Prostate gland (tissue), 2 donors: ENCODE results near the gene COMMD8. TPM values are rescaled to one million over a fixed set of nuclear protein-coding genes. Genes with fewer than 3 reads are reported as not detected.
"Not testable (repeated sequence)": the region's sequence is repeated elsewhere in the genome, so short reads cannot be mapped to it uniquely, and the experiment has no call there.

Experiments used
- DNase-seq: peaks from one replicate; pipeline ENCODE4 v3.0.0-alpha.2; 2019; ENCODE audit warnings: low spot score
- H3K27ac ChIP-seq, 2 donors: fragments of 200-600 bp; sonication (generic); 2 replicates each; pipeline ENCODE4 v1.5.1; 2017 to 2019
- H3K27me3 ChIP-seq: fragments of 200-600 bp; sonication (generic); replicated peaks from 2 replicates; pipeline ENCODE4 v1.5.1; 2019; ENCODE audit not compliant: insufficient read depth
- H3K36me3 ChIP-seq, 2 donors: fragments of 200-600 bp; sonication (generic); 1 replicate in 1 of 2; 2 replicates in 1 of 2; pipeline versions ENCODE4 v1.5.1 to v1.8.1; 2017 to 2019
- H3K4me1 ChIP-seq: fragments of 200-600 bp; sonication (generic); replicated peaks from 2 replicates; pipeline ENCODE4 v1.5.1; 2019
- H3K4me3 ChIP-seq, 2 donors: fragments of 200-600 bp; sonication (generic); 2 replicates each; pipeline ENCODE4 v1.5.1; 2017 to 2019
- H3K9me3 ChIP-seq: fragments of 200-600 bp; sonication (generic); 2 replicates; pipeline ENCODE4 v1.5.1; 2017
- POLR2A ChIP-seq: fragments of 450-650 bp; IDR thresholded peaks from one replicate; pipeline ENCODE4 v1.6.1; 2016; ENCODE audit warnings: antibody characterized with exemption, mild to moderate bottlenecking
- POLR2AphosphoS5 ChIP-seq: sonication (generic); formaldehyde crosslinking; IDR thresholded peaks from one replicate; pipeline ENCODE4 v1.6.1; 2017; ENCODE audit warnings: antibody characterized with exemption
- WGBS: methylation state at CpG from one replicate; pipeline ENCODE4 v1.1.5; 2018; 5-methylcytosine and 5-hydroxymethylcytosine counted together
- intact Hi-C: fragments of 100-400 bp; cut with DNase I; formaldehyde crosslinking; loops from one replicate; pipeline ENCODE4 v1.14.2; 2022
- total RNA-seq, 2 donors: library from RNA; depleted of rRNA; stranded (reverse); fragments of >200 nt; gene quantifications; one replicate each; pipeline ENCODE4 v1.1.0, GENCODE V29; 2016
- TF ChIP-seq, protein P1 (sequence below), 4 experiments: fragments of 200-600 bp in 2 of 4; fragments of 450-650 bp in 2 of 4; sonication (generic) in 2 of 4; IDR thresholded peaks; 1 replicate in 3 of 4; 2 replicates in 1 of 4; pipeline ENCODE4 v1.5.1; 2016 to 2019; ENCODE audit warnings: antibody characterized with exemption in 4 of 4, mild to moderate bottlenecking in 2 of 4, moderate library complexity in 2 of 4

COMMD8 gene
- total RNA-seq, 2 donors from 2014 or later, result 11.9 to 12.2 TPM

DNA sequence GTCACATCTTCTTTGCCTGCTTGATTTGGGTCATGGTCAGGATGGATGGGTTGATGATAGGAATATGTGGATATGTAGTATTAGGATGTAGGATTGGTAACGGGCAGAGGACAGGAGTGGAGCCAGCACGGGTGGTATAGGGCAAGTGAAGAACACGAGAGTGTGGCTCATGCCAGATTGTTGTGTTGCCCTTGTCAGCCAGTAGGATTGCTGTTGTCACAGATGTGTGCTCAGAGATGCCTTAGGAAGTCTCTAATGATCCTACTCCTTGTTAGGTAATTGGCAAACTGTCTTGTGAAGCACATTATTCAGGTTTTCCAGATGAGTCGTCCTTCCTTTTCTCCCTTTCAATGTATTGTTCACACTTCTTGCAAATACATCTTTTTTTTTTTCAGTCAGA, 27.0 kb upstream of the COMMD8 start:
- TF ChIP-seq POLR2AphosphoS5, result no peak
- TF ChIP-seq POLR2A, result no peak
- TF ChIP-seq, protein P1, sequence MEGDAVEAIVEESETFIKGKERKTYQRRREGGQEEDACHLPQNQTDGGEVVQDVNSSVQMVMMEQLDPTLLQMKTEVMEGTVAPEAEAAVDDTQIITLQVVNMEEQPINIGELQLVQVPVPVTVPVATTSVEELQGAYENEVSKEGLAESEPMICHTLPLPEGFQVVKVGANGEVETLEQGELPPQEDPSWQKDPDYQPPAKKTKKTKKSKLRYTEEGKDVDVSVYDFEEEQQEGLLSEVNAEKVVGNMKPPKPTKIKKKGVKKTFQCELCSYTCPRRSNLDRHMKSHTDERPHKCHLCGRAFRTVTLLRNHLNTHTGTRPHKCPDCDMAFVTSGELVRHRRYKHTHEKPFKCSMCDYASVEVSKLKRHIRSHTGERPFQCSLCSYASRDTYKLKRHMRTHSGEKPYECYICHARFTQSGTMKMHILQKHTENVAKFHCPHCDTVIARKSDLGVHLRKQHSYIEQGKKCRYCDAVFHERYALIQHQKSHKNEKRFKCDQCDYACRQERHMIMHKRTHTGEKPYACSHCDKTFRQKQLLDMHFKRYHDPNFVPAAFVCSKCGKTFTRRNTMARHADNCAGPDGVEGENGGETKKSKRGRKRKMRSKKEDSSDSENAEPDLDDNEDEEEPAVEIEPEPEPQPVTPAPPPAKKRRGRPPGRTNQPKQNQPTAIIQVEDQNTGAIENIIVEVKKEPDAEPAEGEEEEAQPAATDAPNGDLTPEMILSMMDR (IDR thresholded peaks at IDR 0.05), result no peak
- Histone ChIP-seq H3K27me3 (no peaks in the 10 kb centered on the region), H3K4me3 (no peak overlapping the region), H3K27ac (no peak overlapping the region), H3K4me1 (peaks cover 5% of the 10 kb centered on the region), H3K36me3 (no peaks in the 10 kb centered on the region), H3K9me3 (no peaks in the 10 kb centered on the region)
- no peak for DNase-seq
- 79% methylated on average over 4 of the region's 4 CpGs for WGBS
- intact Hi-C loops, result no loop called here

DNA sequence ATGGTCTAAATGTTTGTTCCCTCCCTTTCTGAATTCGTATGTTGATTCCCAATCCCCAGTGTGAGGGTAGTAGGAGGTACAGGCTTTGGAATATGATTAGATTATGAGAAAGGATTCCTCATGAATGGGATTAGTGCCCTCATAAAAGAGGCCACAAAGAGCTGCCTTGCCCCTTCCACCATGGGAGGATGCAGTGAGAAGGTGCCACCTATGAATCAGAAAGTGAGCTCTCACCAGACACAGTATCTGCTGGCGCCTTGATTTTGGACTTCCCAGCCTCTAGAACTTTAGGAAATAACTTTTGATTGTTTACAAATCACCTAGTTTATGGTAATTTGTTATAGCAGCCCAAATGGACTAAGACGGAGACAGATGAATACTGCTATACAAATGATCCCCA, 25.2 kb upstream of the COMMD8 start:
- TF ChIP-seq POLR2A (no peak), POLR2AphosphoS5 (no peak)
- TF ChIP-seq, protein P1 (IDR thresholded peaks at IDR 0.05), result no peak
- no peaks in the 10 kb centered on the region for H3K27me3 ChIP-seq
- H3K36me3 ChIP-seq, result no peaks in the 10 kb centered on the region
- no peak overlapping the region for H3K27ac ChIP-seq
- WGBS, result 50% methylated on average over 3 of the region's 3 CpGs
- no peak for DNase-seq
- peaks cover 4% of the 10 kb centered on the region for H3K4me1 ChIP-seq
- H3K4me3 ChIP-seq, result no peak overlapping the region
- intact Hi-C loops, result no loop called here
- no peaks in the 10 kb centered on the region for H3K9me3 ChIP-seq

DNA sequence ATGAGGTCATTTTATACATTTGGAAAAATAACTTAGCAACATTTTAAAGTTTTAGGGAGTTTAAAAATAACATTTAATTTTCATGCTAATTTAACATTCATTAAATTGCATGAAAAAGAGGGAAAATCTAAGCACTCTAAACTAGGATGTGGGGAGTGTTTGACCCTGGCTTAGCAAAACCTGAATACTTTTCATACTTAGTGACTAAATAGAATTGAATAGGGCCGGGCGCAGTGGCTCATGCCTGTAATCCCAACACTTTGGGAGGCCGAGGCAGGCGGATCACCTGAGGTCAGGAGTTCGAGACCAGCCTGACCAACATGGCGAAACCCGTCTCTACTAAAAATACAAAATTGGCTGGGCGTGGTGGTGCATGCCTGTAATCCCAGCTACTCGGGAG, 23.2 kb upstream of the COMMD8 start:
- H3K36me3 ChIP-seq, H3K4me1 ChIP-seq, H3K27me3 ChIP-seq, H3K9me3 ChIP-seq, DNase-seq, intact Hi-C loops: not testable (repeated sequence)
- peak overlapping the region in 1 of 2 donors; percentile 49 for H3K4me3 ChIP-seq
- H3K27ac ChIP-seq, result peak overlapping the region in 1 of 2 donors; percentile 89
- 93% methylated on average over 9 of the region's 9 CpGs for WGBS

DNA sequence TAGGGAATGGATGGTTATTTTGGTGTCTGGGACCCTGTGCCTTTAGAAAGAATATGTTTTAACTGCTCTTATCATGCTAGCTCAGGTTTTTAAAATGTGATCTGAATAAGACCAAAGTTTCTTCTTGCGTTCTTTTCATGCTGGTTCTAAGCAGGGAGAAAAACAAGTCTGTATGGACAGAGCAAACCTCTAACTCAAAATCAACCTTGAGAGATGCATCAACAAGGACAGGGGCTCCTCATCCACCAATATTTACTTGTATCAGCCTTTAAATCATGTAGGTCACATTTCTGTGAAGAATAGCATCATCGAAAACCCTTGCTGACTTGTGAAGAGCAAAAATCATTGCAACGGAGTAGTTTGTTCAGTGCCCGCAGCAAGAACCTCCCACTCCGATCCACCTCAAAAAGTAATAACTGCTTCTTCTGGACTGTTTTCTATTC, 22.8 kb upstream of the COMMD8 start:
- no peaks in the 10 kb centered on the region for H3K36me3 ChIP-seq
- intact Hi-C loops, result no loop called here
- H3K4me3 ChIP-seq, result peak overlapping the region; percentile 49 to 54
- WGBS, result 5% methylated on average over 5 of the region's 5 CpGs
- TF ChIP-seq, protein P1 (IDR thresholded peaks at IDR 0.05), result no peak
- TF ChIP-seq POLR2AphosphoS5, result no peak
- TF ChIP-seq POLR2A, result no peak
- no peaks in the 10 kb centered on the region for H3K9me3 ChIP-seq
- no peaks in the 10 kb centered on the region for H3K27me3 ChIP-seq
- H3K27ac ChIP-seq, result peak overlapping the region; percentile 89 to 95
- no peak for DNase-seq
- H3K4me1 ChIP-seq, result peaks cover 3% of the 10 kb centered on the region

DNA sequence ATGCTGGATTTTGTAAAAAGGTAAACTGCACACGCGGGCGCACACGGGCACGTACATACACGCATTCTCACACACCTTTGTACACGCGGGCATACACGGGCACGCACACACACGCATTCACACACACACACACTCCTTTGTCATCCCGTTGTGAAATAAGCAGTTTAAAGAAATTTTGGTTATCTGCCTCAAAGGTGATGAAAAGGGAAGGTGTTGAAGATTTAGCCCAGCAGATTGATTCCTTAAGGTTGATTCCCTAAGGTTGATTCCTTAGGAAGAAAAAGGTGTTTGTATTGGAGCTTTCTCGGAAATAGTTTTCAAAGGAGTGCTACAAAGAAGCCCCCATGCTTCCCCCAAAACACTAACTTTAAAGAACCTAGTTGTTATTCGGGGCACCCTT, 22.3 kb upstream of the COMMD8 start:
- H3K36me3 ChIP-seq, result no peaks in the 10 kb centered on the region
- no peaks in the 10 kb centered on the region for H3K27me3 ChIP-seq
- peak overlapping the region; percentile 89 to 95 for H3K27ac ChIP-seq
- intact Hi-C loops, result no loop called here
- DNase-seq, result no peak
- peaks cover 3% of the 10 kb centered on the region for H3K4me1 ChIP-seq
- TF ChIP-seq POLR2A, result no peak
- TF ChIP-seq, protein P1 (IDR thresholded peaks at IDR 0.05), result no peak
- no peak for TF ChIP-seq POLR2AphosphoS5
- no peaks in the 10 kb centered on the region for H3K9me3 ChIP-seq
- peak overlapping the region; percentile 49 to 54 for H3K4me3 ChIP-seq
- under 1% methylated on average over 14 of the region's 14 CpGs for WGBS
